GM12878 (cell line): Measurements from ENCODE around the gene NT5C1A. TPM values are rescaled to one million over a fixed set of nuclear protein-coding genes. Genes with fewer than 3 reads are reported as not detected.

Source experiments
- ATAC-seq: fragments of 200-7000 bp; cut with Tn5 transposase; 3 replicates; pipeline ENCODE4 v1.9.1; 2020; ENCODE audit warnings: mild to moderate bottlenecking, moderate library complexity
- BruUV-seq: library from RNA; stranded (reverse); fragments of 400-500 nt; replicated peaks from 2 replicates; lab custom pipeline; 2021; lab: Mats Ljungman, UMichigan
- CTCF ChIA-PET: fragments of 300-600 bp; sonication (Branson Sonifier 250); formaldehyde crosslinking; extraction: SDS; loops from one replicate; lab custom pipeline; 2021; ENCODE audit warnings: inconsistent platforms; lab: Yijun Ruan, JAX
- POLR2A ChIA-PET: fragments of 350-600 bp; formaldehyde crosslinking; extraction: SDS; loops from one replicate; lab custom pipeline; 2021; ENCODE audit warnings: inconsistent platforms; lab: Charles Lee
- RAD21 ChIA-PET: fragments of 300-600 bp; sonication (Branson Sonifier 250); formaldehyde crosslinking; loops from one replicate; lab custom pipeline; 2023; ENCODE audit warnings: antibody characterized with exemption; ENCODE audit not compliant: unreplicated experiment; lab: Charles Lee
- SMC1A ChIA-PET: fragments of 300-600 bp; sonication (Branson Sonifier 250); formaldehyde crosslinking; loops from one replicate; lab custom pipeline; 2023; ENCODE audit not compliant: unreplicated experiment, uncharacterized antibody; lab: Charles Lee
- DNase-seq: peaks from one replicate; pipeline ENCODE4 v3.0.0-alpha.2; 2011; ENCODE audit warnings: low read depth, low spot score
- FAIRE-seq: peaks from 3 replicates; lab custom pipeline; 2011; peaks lifted over from hg19 to GRCh38; lab: Jason Lieb, UNC
- H2AFZ ChIP-seq: 2 replicates; pipeline ENCODE4 v1.6.0; 2011; ENCODE audit warnings: low read depth, low read length, control low read depth; ENCODE audit not compliant: control insufficient read depth
- H3K27ac ChIP-seq: 2 replicates; pipeline ENCODE4 v1.5.1; 2011; ENCODE audit warnings: control low read depth; ENCODE audit not compliant: control insufficient read depth, insufficient read depth
- H3K27me3 ChIP-seq, 2 experiments: replicated peaks in 1 of 2; 2 replicates each; pipeline versions ENCODE4 v1.6.0 to v1.6.1; 2011; ENCODE audit warnings: low read length in 1 of 2; ENCODE audit not compliant: control insufficient read depth in 2 of 2, insufficient read depth in 2 of 2
- H3K36me3 ChIP-seq, 2 experiments: 2 replicates each; pipeline ENCODE4 v1.5.1; 2011; ENCODE audit warnings: low read length in 1 of 2; ENCODE audit not compliant: control insufficient read depth in 2 of 2, insufficient read depth in 2 of 2
- H3K4me1 ChIP-seq: 2 replicates; pipeline ENCODE4 v1.6.1; 2011; ENCODE audit warnings: mild to moderate bottlenecking, low read length, moderate library complexity, mixed read lengths; ENCODE audit not compliant: control insufficient read depth, insufficient read depth
- H3K4me2 ChIP-seq: 2 replicates; pipeline ENCODE4 v1.6.0; 2011; ENCODE audit warnings: control low read depth; ENCODE audit not compliant: control insufficient read depth, insufficient read depth
- H3K4me3 ChIP-seq: fragments of 200-600 bp; sonication (generic); 2 replicates; pipeline ENCODE4 v1.5.1; 2016
- H3K79me2 ChIP-seq: 2 replicates; pipeline ENCODE4 v1.6.0; 2011; ENCODE audit warnings: low read length; ENCODE audit not compliant: control insufficient read depth, insufficient read depth
- H3K9ac ChIP-seq: 2 replicates; pipeline ENCODE4 v1.8.0; 2011; ENCODE audit warnings: low read length, control low read depth, mixed read lengths; ENCODE audit not compliant: control insufficient read depth, insufficient read depth
- H3K9me3 ChIP-seq: replicated peaks from 3 replicates; pipeline ENCODE4 v1.5.1; 2011; ENCODE audit warnings: mild to moderate bottlenecking, low read length; ENCODE audit not compliant: control insufficient read depth, insufficient read depth
- H4K20me1 ChIP-seq: 2 replicates; pipeline ENCODE4 v1.6.0; 2011; ENCODE audit not compliant: control insufficient read depth, insufficient read depth
- CHD2 ChIP-seq: IDR thresholded peaks from 2 replicates; pipeline ENCODE4 v1.6.1; 2011; ENCODE audit warnings: low read depth, low read length, improper control_type of control experiment, borderline replicate concordance
- FOS ChIP-seq: IDR thresholded peaks from 3 replicates; pipeline ENCODE4 v1.6.1; 2011; ENCODE audit warnings: borderline replicate concordance; ENCODE audit not compliant: insufficient read length; ENCODE audit errors: extremely low read depth
- GABPA ChIP-seq: IDR thresholded peaks from 2 replicates; pipeline ENCODE4 v1.6.1; 2014; ENCODE audit warnings: antibody characterized with exemption, low read depth, mild to moderate bottlenecking, inconsistent platforms
- HDAC6 ChIP-seq: fragments of 200-600 bp; sonication (generic); IDR thresholded peaks from one replicate; pipeline ENCODE4 v1.8.0; 2017; ENCODE audit warnings: antibody characterized with exemption; ENCODE audit not compliant: unreplicated experiment
- KAT2A ChIP-seq: conservative IDR thresholded peaks from 2 replicates; pipeline ENCODE4 v1.6.1; 2011; ENCODE audit warnings: low read depth, low read length; ENCODE audit not compliant: control insufficient read depth
- MYB ChIP-seq: fragments of 150-350 bp; IDR thresholded peaks from 2 replicates; pipeline ENCODE4 v1.6.1; 2014; ENCODE audit warnings: mild to moderate bottlenecking, low read depth, low read length, borderline replicate concordance
- MYC ChIP-seq: IDR thresholded peaks from 2 replicates; pipeline ENCODE4 v1.6.1; 2011; ENCODE audit warnings: mild to moderate bottlenecking, low read length, moderate library complexity, inconsistent platforms; ENCODE audit not compliant: insufficient read depth, insufficient replicate concordance, insufficient read length, severe bottlenecking
- NR2C2 ChIP-seq: IDR thresholded peaks from 2 replicates; pipeline ENCODE4 v1.6.1; 2011; ENCODE audit warnings: borderline replicate concordance, low read depth; ENCODE audit not compliant: control insufficient read depth, insufficient read length
- NR2F1 ChIP-seq: fragments of 450-650 bp; conservative IDR thresholded peaks from 2 replicates; pipeline ENCODE4 v1.6.1; 2017; ENCODE audit warnings: mild to moderate bottlenecking
- RAD21 ChIP-seq: IDR thresholded peaks from 2 replicates; pipeline ENCODE4 v1.6.1; 2011; ENCODE audit warnings: mild to moderate bottlenecking, low read depth, low read length, moderate library complexity; ENCODE audit not compliant: insufficient read depth
- RAD51 ChIP-seq: fragments of 450-650 bp; IDR thresholded peaks from 2 replicates; pipeline ENCODE4 v1.6.1; 2016; ENCODE audit warnings: moderate library complexity, mild to moderate bottlenecking, inconsistent platforms
- RFX5 ChIP-seq: IDR thresholded peaks from 2 replicates; pipeline ENCODE4 v1.6.1; 2011; ENCODE audit warnings: low read depth, low read length, improper control_type of control experiment
- SKIL ChIP-seq: fragments of 450-650 bp; IDR thresholded peaks from 2 replicates; pipeline ENCODE4 v1.6.1; 2017; ENCODE audit warnings: mild to moderate bottlenecking, low read depth, inconsistent platforms; ENCODE audit not compliant: poor library complexity, severe bottlenecking
- SPI1 ChIP-seq: IDR thresholded peaks from 2 replicates; pipeline ENCODE4 v1.6.1; 2011; ENCODE audit warnings: low read depth, mild to moderate bottlenecking, low read length, moderate library complexity, borderline replicate concordance; ENCODE audit not compliant: insufficient read depth
- ZBED1 ChIP-seq: IDR thresholded peaks from 2 replicates; pipeline ENCODE4 v1.6.1; 2016; ENCODE audit warnings: borderline replicate concordance
- ZBTB33 ChIP-seq: fragments of 450-650 bp; IDR thresholded peaks from 2 replicates; pipeline ENCODE4 v1.6.1; 2017; ENCODE audit warnings: mild to moderate bottlenecking
- ZNF622 ChIP-seq: fragments of 450-650 bp; IDR thresholded peaks from 2 replicates; pipeline ENCODE4 v1.6.1; 2017; ENCODE audit warnings: mild to moderate bottlenecking, inconsistent platforms
- WGBS: methylation state at CpG from one replicate; pipeline ENCODE4 v1.1.6; 2016; ENCODE audit warnings: low lambda C conversion rate; ENCODE audit not compliant: insufficient replicate concordance, insufficient coverage; ENCODE audit errors: missing lambda C conversion rate; 5-methylcytosine and 5-hydroxymethylcytosine counted together
- in situ Hi-C: fragments of 300-500 bp; cut with MboI; formaldehyde crosslinking; loops from 9 replicates; pipeline ENCODE4 v1.14.3; 2018; ENCODE audit warnings: mixed read lengths
- intact Hi-C: fragments of 100-400 bp; cut with micrococcal nuclease; formaldehyde crosslinking; loops from one replicate; pipeline ENCODE4 v1.14.2; 2022; ENCODE audit not compliant: unreplicated experiment
- polyA plus RNA-seq, 11 experiments: library from polyadenylated mRNA; depleted of rRNA in 4 of 11; unstranded in 6 of 11; stranded (reverse) in 5 of 11; fragments of >200 nt; fragmentation: Nextera tagmentation in 4 of 11; fragmentation: Illumina TruSeq in 1 of 11; extraction: Ambion mirVana in 4 of 11; extraction: Trizol in 1 of 11; gene quantifications; 1 replicate in 1 of 11; 2 replicates in 10 of 11; pipeline versions ENCODE4 v1.2.1 to v1.2.3, GENCODE V29; 2011 to 2016; ENCODE audit warnings: inconsistent platforms in 2 of 11, missing spikeins in 2 of 11, low read depth in 1 of 11
- total RNA-seq, 4 experiments: library from RNA; depleted of rRNA in 3 of 4; stranded (reverse); fragments of >200 nt in 3 of 4; fragmentation: Illumina TruSeq in 1 of 4; extraction: Trizol in 1 of 4; gene quantifications; 2 replicates each; pipeline versions ENCODE4 v1.2.1 to v1.2.3, GENCODE V29; 2013 to 2021
- TF ChIP-seq, protein P1 (sequence below): IDR thresholded peaks from 2 replicates; pipeline ENCODE4 v1.6.1; 2011; ENCODE audit warnings: borderline replicate concordance, low read depth, mild to moderate bottlenecking, moderate library complexity, mixed read lengths, low read length; ENCODE audit not compliant: insufficient read depth; ENCODE audit errors: extremely low read length

Gene NT5C1A
- total and polyA plus RNA-seq, 10 of the 15 experiments (the other 5 are each of a cell fraction or from before 2014, with no cell fraction given): 0.05 to 0.77 (median 0.22) TPM; not detected in 1

DNA sequence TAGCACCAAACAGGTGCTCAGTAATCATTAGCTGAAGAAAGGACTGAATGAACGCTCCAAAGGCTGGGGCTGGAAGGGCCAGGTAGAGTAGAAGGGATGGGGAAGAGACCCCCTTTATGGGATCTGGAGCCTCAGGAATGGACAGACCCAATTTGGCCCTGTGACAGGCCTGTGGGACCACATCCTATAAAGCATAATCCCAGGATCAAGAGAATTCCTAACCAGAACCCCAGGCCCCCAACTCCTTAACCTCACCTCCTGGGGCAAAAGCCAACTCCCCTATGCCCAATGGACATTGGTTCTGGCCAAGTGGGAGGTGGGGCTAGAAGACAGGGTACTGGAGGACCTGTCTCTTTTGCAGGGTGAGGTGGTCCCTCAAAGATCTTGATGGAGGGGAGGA, 10.1 kb upstream of the NT5C1A start:
- DNase-seq: no peak
- ChIA-PET POLR2A (no interaction called here), CTCF (interaction anchor here (1.7 to 4.1 kb wide), 3 partner anchors 11 to 71 kb away, joined by 8 to 36 read pairs (median 10); partner anchors contain the start of gene NT5C1A), SMC1A (interaction anchor here (1.1 to 1.4 kb wide), 3 partner anchors 11 to 16 kb away, joined by 3 to 6 read pairs (median 3); partner anchors contain the start of gene NT5C1A), RAD21 (interaction anchor here (0.9 kb wide), 1 partner anchor 12 kb away, joined by 3 read pairs; no protein-coding TSS in a partner anchor)
- no peak overlapping the region for H3K27ac ChIP-seq
- BruUV-seq: no TSS peak
- H2AFZ ChIP-seq: no peak overlapping the region
- no peak overlapping the region for H3K4me3 ChIP-seq
- no peak for ATAC-seq
- in situ Hi-C loops (no loop called here), intact Hi-C loops (no loop called here)
- FAIRE-seq: no peak
- H3K4me2 ChIP-seq: no peak overlapping the region
- H3K9ac ChIP-seq: no peak overlapping the region
- TF ChIP-seq MYB: no peak
- no peak for TF ChIP-seq NR2C2
- TF ChIP-seq ZNF622: no peak
- no peak for TF ChIP-seq CHD2
- no peak for TF ChIP-seq NR2F1
- TF ChIP-seq HDAC6: no peak
- no peak for TF ChIP-seq MYC
- TF ChIP-seq FOS: no peak
- TF ChIP-seq GABPA: no peak
- TF ChIP-seq ZBED1: no peak
- no peak for TF ChIP-seq RAD51
- no peak for TF ChIP-seq ZBTB33
- TF ChIP-seq RAD21: no peak
- no peak for TF ChIP-seq KAT2A
- TF ChIP-seq, protein P1, sequence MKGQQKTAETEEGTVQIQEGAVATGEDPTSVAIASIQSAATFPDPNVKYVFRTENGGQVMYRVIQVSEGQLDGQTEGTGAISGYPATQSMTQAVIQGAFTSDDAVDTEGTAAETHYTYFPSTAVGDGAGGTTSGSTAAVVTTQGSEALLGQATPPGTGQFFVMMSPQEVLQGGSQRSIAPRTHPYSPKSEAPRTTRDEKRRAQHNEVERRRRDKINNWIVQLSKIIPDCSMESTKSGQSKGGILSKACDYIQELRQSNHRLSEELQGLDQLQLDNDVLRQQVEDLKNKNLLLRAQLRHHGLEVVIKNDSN: no peak
- TF ChIP-seq SKIL: no peak
- no peak for TF ChIP-seq RFX5
- no peak for TF ChIP-seq SPI1
- H3K9me3 ChIP-seq: no peaks in the 10 kb centered on the region
- H3K79me2 ChIP-seq: no peaks in the 10 kb centered on the region
- H3K36me3 ChIP-seq: no peaks in the 10 kb centered on the region
- 40% methylated on average over 1 of the region's 1 CpG for WGBS
- peaks cover 0 to 6% of the 10 kb centered on the region in 2 experiments; a peak in 3 of 4 replicates for H3K27me3 ChIP-seq
- no peaks in the 10 kb centered on the region for H3K4me1 ChIP-seq
- no peaks in the 10 kb centered on the region for H4K20me1 ChIP-seq
